ENCODE measurements around the gene STAB1.
"Not testable (repeated sequence)": the region's sequence is repeated elsewhere in the genome, so short reads cannot be mapped to it uniquely, and the experiment has no call there.

STAB1 gene

DNA sequence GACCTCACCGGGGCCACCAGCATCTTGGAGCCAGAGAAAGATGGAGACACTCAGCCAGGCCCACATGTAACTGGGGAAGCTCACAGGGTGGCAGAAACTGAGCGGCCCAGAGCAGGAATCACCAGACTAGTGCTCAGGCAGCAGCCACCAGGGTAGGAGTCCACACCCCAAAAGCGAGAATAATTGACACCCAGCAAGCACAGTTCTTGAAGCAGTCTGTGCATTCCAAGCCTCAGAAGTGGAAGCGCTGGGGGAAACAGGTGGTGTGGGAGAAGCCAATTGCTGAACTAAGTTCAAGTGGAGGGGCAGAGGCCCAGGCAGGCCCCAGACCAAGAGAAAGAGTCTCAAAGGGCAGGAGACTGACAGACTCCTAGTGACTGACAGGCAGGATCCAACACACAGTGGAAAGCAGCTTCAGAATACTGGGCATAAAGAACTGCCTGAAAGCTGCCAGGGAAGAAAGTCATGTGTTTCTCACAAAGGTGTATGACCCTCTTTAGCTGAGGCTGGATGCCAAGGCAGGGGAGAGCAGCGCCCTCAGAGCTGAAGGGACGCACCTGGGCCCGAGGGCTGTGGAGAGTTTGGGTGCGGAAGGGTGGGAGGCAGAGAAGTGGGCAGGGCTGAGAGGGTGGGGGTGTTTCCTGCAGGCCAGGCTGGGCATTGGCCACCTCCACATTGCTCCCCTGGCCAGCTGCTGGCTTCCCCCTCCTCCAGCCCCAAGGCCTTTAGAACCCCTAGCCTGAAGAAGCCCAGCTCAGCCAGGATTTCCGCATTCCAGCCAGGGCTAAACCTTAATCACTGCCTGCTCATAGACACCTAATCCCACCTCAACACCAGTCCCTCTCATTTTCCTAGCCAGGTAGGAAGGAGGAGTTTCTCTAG, 30.8 kb downstream of the STAB1 start:
- no peak for DNase-seq

DNA sequence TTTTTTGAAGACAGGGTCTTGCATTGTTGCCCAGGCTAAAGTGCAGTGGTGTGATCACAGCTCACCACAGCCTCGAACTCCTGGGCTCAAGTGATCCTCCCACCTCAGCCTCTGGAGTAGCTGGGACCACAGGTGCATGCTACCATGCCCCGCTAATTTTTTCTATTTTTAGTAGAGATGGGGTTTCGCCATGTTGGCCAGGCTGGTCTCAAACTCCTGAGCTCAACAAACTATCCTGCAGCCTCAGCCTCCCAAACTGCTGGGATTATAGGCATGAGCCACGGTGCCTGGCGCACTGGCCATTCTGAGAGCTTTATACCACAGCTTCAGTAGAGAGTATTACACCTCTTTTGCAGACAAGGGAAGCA, 31.5 kb downstream of the STAB1 start:
- DNase-seq = not testable (repeated sequence)

DNA sequence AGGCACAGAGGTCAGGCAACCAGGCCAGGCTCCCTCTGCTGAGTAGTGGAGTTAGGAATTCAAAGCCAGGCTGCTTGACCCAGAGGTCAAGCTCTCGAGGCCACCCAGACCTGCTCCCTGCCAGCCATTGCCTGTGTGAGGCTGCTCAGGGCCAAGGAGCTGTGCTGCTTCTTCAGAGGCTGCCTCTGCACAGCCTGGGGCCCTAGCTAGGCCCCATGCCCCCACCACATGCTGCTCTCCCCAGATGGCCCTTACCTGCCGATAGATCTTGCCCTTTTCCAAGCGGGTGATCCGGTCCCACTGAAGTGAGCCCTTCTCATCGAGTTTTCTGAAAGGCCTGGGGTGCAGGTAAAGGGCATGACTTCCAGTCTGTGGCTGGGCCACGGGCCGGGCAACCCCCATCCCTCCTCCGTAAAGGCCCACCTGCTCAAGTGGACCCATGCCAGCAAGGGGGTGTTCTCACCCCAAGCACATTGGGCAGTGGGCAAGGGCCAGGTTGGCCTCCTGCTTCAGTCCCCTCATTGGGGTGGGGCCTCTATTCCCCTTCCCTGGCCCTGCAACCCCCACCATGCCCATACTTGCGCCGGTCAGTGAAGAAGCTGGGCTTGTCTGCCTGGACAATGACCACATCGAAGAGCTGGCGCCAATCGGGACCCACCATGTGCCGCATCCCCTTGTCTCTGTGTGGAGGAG, 32.0 kb downstream of the STAB1 start:
- no peak for DNase-seq

DNA sequence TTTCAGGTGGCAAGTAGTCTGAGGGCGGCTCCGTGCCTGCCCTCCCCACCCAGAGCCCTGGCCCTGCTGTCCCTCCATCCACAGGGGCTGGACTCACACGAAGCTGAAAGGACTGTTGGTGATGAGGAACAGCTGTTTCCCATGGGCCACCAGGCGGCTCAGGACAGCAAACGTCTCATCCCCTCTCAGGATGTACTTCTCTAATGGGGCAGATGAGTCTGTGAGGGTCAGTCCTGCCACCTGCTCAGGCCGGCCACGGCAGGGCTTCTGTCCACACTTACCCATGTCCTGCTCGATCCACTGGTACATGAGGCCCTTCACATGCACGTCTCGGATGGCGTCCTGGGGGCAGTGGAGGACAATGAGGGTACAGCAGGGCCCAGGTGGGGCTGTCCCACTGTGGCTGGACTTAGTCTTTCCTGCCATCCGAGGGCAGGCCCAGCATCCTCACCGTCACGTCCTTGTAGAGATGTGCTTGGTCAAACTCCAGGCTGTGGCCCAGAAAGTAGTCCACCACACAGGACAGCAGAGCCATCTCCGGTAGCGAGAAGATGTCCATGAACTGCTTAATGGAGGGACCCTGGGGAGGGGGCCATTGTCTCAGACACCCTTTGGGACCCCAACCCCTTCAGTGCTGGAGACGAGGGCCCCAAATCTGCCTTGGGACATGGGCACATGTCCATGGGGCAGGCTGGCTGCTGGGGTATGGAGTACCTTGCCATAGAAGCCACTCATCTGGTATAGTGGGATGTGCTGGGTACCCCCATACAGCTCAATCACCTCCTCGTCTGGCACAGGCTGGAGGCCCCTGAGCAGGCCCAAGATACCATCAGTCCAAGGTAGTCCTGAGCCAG, 32.8 kb downstream of the STAB1 start:
- no peak for DNase-seq

DNA sequence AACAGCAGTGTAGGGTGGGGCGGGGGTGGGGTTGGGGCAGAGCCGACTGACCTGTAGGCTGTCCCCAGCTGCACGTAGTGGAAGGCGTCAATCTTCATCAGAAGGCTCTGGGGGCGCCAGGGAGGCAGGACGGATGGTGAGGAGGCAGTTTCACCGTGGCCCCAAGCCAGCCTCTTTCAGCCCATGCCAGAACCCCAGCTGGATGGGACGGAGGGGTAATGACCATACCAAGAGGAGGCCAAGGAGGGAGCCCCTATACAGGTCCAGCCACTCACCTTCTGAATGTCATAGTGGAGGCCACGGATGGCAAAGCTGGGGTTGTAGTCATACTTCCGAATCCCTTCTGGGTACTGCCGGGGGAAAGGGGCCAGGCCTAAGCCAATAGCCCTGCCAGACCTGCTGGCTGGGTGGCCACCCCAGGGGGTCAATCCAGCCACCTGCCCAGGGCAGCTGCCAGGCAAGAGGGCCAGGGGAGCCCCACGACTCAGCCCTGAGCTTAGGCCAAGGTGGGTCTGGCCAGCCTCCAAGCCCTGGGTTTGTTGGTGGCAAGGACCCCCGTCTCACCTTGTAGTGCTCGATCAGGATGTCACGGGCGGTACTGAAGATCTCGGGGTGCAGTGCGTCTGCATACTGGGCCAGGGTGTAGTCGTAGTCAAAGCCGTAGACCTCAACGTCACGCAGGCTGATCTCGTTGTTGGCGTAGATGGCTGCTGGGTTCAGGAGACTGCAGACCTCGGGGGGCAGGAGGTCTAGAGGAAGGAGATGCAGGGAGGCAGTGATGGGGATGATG, 33.6 kb downstream of the STAB1 start:
- DNase-seq = no peak

DNA sequence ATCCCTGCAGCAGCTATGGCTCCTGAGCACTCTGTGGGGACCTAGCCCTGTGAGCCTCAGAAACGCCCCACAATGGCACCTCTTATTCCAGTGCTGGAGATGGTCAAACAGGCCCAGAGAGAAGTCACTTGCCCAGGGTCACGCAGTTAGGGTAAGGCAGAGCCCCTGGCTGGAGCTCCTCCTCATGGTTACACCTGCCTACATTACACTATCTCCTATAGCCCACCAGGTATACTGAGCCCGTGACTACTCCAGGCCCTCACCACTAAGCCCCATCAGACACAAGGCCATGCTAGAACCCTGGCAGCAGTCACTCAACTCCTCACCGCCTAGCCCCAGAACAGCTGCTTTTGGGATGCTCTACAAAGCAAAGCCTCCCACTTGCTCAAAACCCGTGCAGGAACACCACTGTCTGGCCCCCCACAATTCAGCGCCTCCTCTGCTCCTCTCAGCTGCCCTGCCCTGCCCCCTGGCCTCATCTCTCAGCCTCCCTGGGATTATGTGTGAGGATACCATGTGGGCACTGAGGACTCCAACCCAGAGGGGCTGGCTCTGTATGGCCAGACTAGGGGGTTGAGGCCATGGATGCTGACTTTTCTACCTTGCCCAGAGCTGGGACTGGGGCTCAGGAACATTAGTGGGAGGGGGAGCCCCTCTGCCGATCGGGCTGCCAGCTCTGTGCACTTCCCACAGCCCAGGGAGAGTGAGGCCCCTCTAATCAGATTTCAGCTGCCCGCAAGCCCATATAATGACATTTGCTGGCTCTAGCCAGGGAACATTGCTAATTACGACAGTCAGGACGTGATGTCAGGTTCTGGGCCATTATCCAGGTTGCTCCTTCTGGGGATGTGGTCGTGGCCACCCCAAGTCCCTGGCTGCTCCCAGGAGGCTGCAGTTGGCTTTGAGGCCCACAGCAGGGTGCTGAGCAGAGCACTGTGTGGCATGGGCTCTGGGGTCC, 34.5 kb downstream of the STAB1 start:
- no peak for DNase-seq

DNA sequence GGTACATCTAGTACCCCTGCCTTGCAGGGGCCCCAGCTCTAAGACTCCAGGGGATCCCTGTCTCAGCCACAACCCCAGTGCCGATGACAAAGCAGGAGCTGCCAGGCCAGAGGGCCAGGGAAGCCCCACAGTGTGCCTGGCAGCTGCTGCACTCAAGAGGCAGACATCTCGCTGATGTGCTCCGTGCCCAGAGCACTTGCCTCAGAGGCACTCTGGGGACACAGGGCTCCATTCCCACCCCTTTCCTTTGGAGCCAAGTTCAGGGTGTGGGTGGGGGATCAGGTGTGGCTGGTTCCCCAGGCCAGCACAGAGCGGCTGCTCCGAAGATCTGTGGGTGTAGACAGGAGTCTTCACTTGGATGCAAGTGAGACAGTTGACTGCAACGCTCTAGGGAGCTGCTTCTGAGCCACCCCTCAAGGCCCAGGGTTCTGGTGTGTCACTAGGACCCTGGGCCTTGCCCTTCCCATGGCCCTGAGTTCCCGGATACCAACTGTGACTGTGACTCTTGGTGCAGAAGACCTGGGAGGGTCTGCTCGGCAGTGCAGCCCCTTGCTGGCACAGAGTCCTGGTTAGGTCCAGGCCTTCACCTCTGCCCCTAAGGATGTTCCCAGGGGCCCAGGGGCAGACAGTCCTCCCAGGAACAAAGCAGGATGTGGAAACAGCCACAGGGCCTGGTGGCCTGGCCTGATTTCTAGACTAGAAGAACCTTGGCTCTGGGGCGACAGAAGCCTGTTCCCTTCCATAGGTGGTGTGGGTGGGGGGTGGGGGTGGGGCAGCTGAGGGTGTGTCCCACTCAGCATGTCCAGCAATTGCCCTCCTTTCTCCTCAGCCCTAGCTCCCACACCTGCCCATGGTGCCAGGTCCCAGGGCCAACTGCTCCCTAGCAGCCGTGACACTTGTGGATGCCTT, 36.0 kb downstream of the STAB1 start:
- no peak for DNase-seq

DNA sequence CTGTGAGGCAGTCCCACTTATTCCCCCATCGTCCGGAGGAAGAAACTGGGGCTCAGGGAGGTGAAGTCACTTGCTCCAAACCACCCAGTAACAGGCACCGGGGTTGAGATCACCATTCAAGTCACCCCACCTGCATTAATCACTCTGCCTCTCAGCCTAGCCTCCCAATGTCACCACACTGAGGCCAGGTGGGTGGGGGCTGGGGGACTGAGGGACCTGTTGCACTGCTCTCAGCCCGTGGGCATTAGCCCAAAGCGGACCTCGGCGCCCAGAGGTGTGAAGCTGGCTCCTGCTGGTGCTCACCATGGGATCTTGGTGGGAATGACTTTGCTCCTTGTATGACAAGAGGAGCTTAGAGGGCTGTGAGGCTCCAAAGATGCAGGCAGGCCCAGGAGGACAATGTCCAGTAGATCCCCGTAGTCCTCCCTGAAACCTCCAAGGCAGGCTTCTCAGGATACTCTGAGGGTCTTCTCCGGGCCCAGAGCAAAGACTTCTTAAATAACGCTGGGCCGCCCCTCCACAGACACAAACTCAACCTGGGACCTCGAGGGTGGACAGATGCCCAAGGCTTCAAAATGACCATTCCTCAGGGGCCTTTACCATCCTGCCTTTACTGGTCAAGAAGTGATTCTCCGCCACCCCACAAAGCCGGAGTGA, 36.9 kb downstream of the STAB1 start:
- no peak for DNase-seq

DNA sequence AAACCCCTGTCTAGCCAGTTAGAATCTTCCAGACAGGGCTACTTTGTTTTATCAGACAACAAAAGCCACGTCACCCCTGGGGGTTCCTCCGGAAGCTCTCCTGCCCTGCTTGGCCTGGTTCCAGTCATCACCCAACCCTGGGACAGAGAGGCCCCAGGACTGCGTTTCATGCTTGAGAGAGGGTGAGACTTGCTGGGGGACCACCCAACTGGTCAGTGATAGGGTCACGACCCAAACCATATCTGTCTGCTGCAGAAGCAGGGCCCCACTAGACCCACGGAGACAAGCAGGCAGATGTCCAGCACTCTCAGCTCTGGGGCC, 37.3 kb downstream of the STAB1 start:
- DNase-seq = no peak

DNA sequence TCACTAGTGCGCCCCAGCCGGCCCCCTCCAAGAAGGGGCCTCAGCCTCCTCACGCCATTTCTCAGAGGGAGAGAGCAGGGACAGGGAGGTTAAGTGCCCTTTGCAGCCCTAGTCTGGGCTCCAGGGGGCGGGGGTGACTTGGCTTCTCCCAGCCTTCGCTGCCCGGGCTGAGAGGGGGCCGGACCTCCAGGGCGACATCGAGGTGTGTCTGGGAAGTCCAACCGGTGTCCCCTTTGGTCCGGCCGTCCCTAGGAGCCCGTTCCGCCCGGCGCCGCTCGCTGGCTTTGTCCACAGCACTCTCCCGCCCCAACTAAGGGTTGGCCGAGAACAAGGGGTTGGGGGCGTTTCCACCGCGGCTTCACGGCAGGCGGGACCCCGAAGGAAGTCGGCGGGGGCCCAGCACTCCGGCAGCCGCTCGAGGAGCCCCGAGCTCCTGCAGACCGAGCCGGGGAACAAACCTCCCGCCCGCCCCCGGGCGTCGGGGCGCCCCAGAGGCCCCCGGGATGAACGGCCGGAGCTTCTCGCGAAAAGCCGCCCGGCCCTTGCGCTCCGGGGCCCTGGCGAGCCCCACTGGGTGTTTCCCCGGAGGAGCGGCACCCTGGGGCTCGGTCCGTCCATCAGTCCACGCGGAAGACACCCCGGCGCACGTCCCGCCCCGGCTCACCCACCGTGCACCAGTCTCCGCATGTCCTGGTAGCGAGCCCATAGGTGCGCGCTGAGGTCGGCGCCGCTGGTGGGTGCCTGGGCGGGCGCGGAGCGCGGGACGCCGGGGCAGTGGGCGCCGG, 37.9 kb downstream of the STAB1 start:
- DNase-seq = no peak

DNA sequence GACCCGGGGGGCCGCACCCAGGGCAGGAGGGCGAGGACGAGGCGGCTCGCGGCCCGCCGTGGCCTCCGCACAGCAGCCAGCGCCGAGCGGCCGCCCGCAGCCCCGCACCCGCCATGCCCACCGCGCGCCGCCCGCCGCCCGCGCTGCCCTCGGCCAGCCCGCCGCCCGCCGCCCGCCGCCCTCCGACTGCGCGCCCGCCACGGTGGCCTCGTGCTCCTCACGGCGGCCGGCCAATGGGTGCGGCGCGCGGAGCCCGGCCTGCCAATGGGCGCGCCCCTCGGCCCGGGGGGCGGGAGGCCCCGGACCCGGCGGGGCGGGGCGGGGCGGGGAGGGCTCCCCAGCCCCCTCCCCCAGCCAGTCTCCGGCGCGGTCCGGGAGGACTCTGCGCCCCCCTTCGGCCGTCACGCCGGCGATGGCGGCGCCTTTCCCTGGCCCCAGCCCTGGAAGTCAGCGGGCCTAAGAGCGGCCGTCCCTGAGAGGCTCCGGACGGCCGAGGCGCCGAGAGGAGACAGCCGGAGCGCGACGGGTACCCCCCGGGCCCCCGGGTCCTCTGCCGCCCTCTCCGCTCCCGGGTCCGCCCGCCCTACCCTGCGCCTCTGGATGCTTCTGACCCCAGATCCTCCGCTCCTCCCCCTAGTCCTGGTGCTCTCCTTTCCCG, 38.6 kb downstream of the STAB1 start, which contains the start of gene NT5DC2:
TSS of gene NT5DC2 (minus strand) at position 235 of the 658 bp plus-strand sequence. CDS start at position 115, 120 bp downstream.
- DNase-seq = peak; percentile 29 to 41

DNA sequence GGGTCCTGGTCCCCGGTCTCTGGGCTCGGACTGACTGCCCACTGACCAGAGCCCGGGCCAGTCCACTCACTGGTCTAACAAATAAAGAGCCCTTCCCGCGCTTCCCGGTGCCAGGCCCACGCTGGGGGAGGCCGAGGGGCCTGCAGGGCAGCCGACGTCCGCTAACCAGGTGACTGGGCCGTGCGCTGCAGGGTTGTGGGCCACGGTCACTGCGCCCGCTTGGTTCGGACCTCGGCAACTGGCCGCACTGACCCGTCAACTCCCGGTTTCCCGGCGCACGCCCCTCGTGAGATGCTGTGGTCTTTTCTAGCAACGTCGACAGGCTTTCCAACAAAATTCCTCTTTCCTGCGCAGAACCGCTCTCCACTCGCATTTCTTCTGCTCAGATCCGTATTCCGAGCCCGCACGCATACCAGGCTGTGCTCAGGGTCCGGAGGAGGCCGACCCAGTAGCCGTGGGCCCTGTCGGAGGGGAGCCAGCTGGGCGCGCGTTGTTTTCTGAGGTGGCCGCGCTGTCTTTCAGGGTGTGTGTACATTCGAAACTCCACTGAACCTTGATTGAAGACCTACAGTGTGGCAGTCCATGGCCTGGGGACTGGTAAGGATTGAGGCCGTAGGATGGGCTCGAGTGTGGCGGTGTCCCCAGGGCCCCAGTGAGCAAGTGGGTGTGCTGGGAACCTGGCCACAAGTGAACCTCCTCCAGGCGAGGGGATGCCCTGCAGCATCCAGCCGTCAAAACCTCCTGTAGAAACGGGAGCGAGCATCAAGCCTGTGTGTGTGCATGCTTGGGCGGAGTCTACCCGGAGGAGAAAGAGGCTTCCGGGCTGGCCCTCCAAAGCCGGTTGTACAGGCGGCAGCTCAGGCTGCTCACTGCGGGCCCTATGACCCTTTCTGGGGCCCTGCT, 39.4 kb downstream of the STAB1 start:
- no peak for DNase-seq

DNA sequence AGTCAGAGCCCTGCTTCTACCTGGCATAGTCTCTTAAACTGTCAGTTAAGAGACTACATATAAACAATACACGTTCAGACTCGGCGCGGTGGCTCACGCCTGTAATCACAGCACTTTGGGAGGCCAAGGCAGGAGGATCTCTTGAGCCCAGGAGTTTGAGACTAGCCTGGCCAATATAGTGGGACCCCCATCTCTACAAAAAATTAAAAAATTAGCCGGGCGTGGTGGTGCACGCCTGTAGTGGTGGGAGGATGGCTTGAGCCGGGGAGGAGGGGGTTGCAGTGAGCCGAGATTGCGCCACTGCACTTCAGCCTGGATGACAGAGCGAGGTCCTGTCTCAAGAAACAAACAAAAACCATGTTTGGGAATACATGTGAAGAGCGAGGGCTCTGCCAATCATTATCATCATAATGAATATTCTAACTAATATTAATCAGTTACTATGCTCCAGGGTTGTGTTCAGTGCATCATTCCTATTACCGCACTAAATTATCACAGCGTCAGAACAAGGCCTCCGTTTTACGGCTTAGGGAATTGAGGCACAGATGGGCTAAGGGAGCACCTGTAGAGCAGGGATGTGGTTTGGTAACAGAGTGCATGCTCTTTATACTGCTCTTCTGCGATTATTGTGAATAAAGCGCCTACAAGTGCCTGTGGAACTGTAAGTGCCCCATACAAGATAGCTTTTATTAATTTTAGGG, 40.4 kb downstream of the STAB1 start:
- no peak for DNase-seq

DNA sequence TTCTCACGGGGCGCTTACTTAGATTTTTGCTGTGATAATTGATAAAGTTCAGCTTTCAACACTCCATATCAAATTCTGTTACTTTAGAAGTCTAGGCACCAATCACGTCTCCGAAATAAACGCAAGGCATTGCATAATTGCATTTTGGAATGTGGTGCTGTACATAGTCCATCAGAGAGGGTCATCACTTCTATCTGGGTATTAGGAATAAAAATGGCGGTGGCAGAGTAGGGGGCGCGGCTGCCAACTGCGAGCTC, 40.9 kb downstream of the STAB1 start:
- no peak for DNase-seq

DNA sequence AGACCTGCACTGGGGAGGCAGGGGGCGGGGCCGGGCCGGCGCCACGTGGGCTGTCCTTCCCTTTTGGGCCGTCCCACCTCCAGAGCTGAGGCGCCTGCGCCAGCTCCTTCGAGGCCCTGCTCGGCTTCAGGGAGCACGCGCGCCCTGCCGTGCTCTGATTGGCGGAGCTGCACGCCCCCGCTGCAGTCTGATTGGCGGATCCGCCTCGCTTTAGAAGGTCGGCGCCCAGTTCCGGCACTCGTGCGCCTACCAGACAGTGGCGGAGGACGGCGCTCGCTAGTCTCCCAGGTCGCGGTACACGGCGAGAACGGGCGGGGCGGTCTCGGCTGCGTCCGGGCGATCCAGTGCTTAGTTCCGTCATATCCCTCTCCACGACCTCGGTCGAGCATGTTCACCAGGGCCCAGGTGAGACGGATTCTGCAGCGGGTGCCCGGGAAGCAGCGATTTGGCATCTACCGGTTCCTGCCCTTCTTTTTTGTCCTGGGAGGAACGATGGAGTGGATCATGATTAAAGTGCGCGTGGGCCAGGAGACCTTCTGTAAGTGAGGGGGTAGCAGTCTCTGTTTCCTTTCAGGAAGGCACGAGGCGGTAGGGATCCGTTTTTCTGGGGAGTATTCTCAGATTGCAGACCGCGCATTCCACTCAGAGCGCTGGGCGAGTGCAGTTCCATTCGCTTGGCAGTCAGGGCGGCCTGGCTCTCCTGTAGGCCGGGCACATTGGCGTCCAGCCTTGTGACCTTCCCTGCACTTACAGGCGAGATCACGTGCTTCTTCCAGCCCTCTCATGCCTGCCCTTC, 41.4 kb downstream of the STAB1 start, which contains the start of gene UQCC5:
TSS of gene UQCC5 (plus strand) at position 237 of the 796 bp plus-strand sequence. CDS start at position 388, 151 bp downstream.
- DNase-seq = peak; percentile 95 to 96

DNA sequence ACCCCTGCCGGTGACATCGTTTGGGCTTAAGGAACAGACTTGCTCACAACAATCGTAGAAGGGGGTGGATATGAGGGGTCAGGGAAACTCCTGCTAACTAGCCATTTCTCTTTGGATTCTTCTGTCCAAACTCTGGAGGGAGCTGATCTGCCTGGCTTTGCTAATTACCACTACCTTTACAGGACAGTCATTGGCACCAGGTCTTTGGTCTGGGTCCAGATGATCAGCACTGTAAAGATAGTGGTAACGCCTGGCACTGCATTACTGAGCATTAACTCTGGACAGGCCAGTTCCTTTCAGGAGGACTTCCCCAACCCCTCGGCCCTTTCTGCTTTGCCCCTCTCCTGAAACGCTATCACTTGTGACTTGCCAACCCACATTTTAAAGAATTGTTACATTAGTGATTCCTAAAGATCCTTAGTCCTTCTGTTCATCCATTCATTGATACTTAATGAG, 42.1 kb downstream of the STAB1 start:
- DNase-seq = no peak
